HCEC 1CT (cell line): ENCODE results near the gene APOL3.
"Not testable (repeated sequence)": the region's sequence is repeated elsewhere in the genome, so short reads cannot be mapped to it uniquely, and the experiment has no call there.

Experiments
- DNase-seq: peaks from one replicate; pipeline ENCODE4 v3.0.0-alpha.2; 2017

Gene APOL3

DNA sequence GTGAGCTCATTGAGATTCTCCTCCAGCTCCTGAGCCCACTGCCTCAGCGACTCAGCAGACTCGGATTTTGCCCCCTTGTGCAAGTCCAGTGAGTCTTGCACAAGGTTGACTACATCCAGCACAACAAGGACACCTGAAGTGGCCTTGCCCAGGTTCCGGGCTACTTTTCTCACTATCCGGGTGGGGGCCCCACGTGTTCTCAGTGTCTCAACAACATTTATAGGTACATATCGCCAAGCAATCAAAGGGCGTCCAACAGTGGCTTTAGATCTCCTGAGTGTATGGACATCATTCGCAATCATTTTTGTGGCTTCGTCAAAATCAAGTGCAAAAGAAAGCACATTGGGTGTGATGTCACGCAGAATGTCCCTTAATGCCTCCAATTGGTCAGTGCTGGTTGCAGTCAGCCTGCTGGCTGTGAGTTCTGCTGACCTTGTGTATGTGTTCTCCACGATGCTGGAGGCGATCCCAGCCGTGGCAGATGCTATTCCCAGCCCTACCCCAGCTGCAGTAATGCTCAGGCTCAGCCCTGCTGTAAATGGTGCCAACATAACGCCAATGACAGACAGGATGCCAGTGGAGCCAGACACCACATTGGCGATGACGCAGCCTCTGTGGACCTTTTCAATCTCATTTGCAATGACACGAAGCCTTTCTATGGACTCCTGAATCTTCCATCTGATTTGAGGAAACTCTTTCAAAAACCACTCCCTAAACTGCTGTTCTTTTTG lies 30.7 kb upstream of the APOL3 start:
- peak; percentile 4 for DNase-seq

DNA sequence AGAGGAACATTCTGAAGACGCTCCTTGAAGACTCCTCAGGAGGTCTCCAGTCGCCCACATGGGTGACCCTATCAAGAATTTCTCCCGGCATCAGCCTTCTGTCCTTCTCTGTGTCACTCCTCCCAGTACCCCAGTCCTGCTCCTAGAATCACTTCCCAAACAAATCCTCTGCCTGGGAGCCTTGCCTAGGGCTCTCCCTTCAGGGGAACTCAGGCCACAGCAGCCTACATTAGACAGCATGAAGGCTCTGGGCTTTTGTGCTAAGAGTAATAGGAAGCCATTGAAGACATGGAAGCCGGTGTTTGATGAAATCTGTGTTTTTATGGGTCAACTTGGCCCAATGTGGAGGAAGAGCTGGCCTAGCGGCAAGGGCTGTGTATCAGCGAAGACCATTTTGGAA lies 27.3 kb upstream of the APOL3 start:
- not testable (repeated sequence) for DNase-seq

DNA sequence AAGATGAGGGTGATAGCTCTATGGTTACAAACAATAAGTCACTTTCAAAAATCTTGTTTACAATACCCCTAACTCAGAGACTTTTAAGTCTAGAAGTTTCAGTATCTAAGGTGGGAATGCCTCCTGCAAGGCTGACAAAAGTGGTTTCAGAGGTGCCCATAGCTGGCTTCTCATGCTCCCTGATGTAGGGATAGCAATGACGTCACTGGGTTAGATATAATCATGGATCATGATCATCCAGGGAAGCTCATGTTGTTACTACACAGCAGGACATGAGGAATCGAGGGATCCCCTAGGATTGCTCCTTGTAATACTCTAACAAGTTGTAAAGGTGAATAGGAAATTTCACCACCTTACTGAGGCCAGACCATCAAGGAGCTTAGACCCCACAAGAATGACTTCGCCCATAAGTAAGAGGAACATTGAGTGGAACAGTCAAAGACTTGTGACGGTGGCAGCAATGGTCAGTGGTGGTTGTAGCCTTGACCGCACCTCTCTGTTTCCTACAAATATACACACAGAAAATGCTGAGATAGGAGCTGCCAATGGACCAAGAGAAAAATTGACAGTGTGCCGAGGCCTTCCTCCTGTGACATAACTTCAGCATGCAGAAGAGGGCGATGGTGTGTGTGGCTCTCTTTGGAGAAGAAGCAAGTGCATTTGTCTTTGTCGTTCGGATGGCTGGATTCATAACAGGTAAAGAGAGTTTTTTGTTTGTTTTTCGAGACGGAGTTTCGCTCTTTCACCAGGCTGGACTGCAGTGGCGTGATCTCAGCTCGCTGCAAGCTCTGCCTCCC lies 25.5 kb upstream of the APOL3 start:
- no peak for DNase-seq

DNA sequence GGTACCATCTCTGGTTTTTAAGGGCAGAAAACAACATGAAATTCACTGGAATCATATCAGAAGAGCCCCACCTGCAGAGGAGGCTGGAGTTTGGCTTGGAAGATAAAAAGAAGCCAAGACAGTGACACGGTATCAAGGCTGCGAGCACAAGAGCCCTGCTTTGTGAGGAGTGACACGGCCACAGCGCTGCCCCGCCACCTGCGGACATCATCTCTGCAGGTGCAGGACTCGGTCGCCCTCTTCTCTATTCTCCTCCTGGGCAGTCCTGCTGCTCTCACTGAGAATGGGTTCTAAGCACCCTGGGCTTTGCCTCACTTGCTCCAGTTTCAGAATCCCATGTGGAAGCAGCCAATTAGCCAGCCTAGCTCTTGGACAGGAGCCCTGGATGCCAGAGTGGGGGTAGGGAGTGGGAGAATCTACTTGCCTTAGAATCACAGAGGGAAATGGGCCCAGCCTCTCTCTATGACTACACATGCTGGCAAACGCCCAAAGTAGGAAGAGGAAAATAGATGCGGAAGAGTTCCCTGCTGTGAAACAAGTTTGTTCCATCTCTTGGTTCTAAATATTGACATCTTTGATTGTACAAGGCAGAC lies 24.0 kb upstream of the APOL3 start:
- DNase-seq: no peak

- DNase-seq: no peak
Observed at GRCh38 chr22:36183446-36183845, 22.9 kb upstream of the APOL3 start.

DNA sequence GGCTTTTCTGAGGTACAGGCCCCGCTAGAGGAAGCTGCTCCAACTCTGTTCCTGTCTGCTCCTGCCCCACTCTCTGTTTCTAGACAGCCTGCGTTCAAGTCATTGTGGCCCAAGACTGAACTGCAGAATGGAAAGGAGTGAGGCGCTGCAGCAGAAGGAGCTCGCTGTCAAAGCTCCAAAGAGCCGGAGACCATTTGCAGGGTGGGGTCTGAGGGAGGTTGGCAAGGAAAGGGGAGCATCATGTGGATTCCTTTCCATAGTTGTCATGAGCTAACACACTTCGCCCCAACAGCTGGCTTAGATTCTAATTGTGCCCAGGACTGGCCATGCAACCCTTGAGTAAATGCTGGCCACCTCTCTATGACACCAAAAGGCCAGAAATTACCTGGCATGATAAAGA lies 22.3 kb upstream of the APOL3 start:
- DNase-seq: no peak

GRCh38 chr22:36182056-36182455 lies 21.5 kb upstream of the APOL3 start:
- DNase-seq: no peak

DNA sequence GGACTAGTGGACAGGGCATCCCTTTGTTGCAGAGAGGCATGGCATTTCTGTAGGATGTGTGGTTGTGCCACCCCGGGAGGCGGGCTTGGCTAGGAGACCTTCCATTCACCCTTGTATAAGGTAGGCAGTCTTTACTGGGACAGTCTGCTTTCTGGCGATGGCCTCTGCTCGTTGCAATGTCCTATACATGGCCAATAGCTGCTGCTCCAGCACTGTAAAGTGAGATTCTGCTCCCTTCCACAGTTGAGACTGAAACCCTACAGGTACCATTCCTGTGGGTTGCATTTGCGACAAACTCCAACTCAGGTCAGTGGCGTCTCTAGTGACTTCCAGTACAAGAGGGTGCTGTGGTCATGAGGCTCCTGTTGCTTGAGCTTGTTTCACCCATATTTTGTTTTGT lies 20.4 kb upstream of the APOL3 start:
- DNase-seq: no peak

DNA sequence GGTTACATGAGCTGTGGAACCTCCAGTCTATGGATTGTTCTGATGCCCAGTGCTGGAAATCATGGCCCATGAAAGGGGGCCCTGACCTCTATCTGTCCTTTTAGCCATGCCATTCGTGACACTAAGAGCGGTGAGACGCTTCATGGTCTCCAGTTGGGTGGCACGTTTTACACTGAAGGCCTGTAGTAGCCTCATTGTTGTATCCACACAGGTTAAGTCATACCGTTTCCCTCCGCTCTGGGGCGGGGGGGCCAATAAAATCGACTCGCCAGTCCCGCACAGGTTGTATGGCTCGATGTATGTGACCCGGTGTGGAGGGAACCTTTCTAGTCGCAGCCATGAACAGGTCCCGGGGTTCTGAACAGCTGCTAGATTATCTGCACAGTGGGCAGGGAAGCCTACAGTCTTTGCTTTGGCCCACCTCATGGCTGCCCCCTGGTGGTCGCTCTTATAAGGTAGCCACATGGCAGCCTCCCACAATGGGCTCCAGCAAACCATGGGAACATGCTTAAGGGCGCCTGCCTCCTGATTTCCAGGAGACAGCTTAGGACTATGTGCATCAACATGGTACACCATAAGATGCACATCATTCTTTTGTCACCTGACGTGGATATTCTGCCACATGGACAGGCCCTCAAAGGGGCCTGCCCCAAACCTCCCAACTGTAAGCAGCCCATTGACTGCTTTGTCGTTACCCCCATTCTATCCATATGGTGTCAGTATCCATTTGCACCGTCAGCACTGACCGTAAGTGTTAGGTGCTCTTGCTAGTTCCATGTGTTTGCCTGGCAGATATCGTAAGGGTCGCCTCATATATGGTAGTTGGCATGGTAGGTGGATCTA lies 19.7 kb upstream of the APOL3 start:
- DNase-seq: peak; percentile 53

DNA sequence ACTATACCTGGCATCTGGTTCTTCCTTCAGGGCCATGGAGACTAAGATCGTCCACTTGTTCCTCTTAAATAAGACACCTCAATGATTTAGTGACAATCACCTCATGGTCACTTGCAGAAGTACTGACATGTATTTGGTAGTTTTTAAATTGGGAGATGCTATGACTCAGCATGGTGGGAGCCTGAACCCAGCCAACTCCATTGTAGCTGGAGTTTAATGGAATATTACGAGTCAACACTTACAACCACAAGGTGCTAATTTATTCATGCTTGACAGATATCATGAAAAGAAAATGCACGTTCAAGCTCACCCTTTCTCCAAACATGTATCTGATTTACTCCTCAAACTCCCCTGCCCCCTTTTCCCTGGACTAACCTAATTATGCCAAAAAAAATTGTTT lies 16.6 kb upstream of the APOL3 start:
- no peak for DNase-seq

DNA sequence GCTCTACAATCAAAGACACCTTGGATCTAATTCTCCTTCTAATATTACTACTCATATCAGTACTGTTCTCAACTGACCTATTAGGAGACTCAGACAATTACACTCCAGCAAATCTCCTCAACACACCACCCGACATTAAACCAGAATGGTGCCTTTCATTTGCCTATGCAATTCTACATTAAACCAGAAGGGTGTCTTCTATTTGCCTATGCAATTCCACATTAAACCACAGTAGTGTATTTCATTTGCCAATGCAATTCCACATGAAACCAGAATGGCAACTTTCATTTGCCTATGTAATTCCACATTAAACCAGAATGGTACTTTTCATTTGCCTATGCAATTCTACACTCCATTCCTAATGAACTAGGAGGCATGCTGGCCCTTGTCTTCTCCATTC lies 15.3 kb upstream of the APOL3 start:
- no peak for DNase-seq

GRCh38 chr22:36171941-36172340 lies 11.4 kb upstream of the APOL3 start:
- DNase-seq: no peak

- DNase-seq: no peak
Observed at GRCh38 chr22:36166518-36167220, 6.1 kb upstream of the APOL3 start.

DNA sequence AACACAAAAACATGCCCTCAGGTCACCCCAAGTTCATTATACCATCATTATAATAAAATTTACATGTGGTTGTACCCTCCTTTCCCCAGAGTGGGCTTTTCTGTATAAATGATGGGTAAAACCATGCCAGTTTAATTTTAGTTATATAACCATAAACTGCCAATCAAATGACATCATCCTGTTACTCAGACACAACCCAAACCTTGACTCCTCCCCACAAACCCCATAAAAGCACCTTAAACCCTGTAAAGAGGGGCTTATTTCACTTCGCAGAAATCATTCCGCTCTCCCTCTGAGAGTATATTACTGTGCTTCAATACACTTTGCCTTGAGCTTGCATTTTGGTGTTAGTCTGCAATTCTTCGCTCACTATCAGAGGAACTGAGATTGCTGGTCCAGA lies 5.5 kb upstream of the APOL3 start:
- DNase-seq: no peak

DNA sequence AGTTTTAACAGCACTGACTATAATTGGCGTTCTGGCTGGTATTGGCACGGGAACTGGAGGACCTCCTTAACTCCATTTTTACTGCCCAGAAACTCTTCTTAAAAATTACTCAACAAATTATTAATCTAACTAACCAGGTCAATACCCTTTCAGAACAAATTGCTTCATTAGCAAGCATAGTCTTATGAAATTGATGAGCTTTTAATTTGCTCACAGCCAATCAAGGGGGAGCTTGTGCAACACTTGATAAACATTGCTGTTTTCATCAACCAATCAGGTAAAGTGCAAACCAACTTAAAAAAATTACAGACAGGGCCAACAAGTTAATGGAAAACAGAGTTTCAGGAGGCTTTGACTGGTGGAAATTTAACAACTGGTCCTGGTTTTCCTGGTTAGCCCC lies 4.6 kb upstream of the APOL3 start:
- DNase-seq: no peak

GRCh38 chr22:36164621-36165020 lies 4.1 kb upstream of the APOL3 start:
- DNase-seq: no peak

- no peak for DNase-seq
Observed at GRCh38 chr22:36163497-36163896, 2.9 kb upstream of the APOL3 start.

DNA sequence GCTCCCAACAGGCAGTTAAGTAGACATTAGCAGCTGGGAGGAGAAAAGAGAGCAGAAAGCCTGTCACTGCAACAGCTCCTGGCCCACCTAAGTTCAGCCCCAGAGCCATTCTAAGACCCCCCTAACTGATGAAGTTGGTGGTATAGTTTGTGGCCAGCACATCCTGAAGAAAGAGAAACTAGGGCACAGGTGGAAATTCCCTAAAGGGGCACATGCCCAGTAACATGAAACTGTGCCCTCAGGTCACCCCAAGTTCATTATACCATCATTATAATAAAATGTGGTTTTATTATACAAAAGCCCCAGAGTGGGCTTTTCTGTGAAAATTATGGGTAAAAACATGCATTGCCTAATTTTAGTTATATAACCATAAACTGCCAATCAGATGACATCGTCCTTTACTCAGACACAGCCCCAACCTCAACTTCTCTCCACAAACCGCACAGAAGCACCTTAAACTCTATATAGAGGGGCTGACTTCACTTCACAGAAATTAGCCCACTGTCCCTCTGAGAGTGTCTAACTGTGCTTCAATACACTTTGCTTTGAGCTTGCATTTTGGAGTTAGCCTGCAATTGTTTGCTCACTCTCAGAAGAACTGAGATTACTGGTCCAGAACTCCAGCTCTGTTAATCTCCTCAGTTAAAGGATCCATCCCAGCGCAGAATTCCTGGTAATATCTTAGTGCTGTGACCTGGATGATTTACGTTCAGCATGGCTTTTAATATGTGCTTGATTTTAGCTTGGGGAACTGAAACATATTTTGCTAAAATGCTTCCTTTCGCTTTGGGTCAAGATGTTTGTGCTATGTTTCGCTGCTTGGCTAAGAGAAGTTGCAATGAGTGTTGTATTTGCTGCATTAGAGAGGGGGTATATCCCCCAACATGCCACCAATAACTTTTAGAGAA lies 1.8 kb upstream of the APOL3 start:
- no peak for DNase-seq

GRCh38 chr22:36161793-36162126 lies 1.2 kb upstream of the APOL3 start:
- DNase-seq: not testable (repeated sequence)

DNA sequence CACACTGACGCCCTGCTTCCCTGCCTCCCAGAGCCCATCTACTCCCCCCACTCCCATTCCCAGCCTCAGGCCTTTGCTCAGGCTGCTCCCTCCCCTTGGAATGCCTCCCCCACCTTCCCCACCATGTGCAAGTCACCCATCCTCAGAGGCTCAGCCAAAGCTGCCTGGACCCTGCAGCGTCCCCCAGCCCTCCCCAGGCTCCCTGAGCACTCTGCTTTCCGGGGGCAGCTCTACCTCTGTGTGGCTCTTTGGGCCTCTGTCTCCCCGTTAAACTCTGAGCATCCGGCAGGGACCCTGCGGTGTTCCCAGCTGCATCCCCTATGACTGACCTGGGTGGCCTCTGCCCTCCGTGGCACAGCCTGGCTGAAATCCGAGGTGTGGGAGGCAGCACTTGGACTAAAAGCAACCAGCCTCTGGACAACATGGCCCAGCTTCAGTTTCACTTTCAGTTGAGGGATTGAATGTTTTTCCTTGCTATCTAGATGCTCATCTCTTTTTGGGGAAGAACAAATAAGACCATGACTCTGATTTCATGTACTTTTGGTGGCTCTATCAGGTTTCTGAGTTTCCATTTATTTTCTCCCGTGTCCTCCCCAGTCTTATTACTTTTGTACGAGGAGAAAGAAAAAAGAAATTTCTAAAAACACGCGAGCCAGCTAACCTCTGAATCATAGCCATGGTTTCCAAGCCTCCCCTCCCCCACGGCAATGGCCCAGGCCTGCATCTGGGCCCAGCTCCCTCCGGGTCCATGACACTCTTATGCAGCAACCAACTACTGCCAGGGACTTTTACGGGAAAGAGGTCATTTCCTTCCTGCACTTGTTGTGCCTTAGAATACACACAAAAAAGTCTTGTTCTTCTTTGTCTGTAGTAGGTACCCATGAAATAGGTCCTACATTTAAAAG lies 3.8 kb downstream of the APOL3 start:
- DNase-seq: peak; percentile 72

DNA sequence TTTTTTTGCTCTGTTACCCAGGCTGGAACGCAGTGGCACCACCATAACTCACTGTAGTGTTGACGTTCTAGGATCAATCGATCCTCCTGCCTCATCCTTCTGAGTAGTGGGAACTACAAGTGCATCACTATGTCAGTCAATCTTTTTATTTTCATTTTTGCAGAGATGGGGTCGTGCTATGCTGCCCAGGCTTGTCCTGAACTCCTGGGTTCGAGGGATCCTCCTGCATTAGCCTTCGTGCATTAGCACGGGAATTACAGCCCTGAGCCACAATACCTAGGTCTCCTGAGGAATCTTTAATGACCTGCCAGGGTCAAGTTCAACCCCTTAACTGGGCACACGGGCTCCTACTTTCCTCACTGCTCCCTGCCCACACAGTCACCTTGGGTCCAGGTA lies 4.4 kb downstream of the APOL3 start:
- DNase-seq: no peak
